PC-3 (cell line): ENCODE data around the gene ATP6V0E2. TPM values are rescaled to one million over a fixed set of nuclear protein-coding genes. Genes with fewer than 3 reads are reported as not detected.
"Not testable (repeated sequence)": the region's sequence is repeated elsewhere in the genome, so short reads cannot be mapped to it uniquely, and the experiment has no call there.

ENCODE experiments used
- ATAC-seq: fragments of 200-7000 bp; cut with Tn5 transposase; 2 replicates; pipeline ENCODE4 v1.9.1; 2020; ENCODE audit warnings: mild to moderate bottlenecking, moderate library complexity
- BruUV-seq: library from RNA; stranded (reverse); fragments of 400-500 nt; replicated peaks from 2 replicates; lab custom pipeline; 2021; lab: Mats Ljungman, UMichigan
- CTCF ChIA-PET: fragments of 300-600 bp; sonication (Branson Sonifier 250); formaldehyde crosslinking; loops from one replicate; lab custom pipeline; 2022; ENCODE audit warnings: antibody characterized with exemption; lab: Charles Lee
- POLR2A ChIA-PET: fragments of 300-600 bp; sonication (Branson Sonifier 250); formaldehyde crosslinking; loops from one replicate; lab custom pipeline; 2022; ENCODE audit warnings: antibody characterized with exemption; ENCODE audit not compliant: unreplicated experiment; lab: Charles Lee
- DNase-seq: peaks from one replicate; pipeline ENCODE4 v3.0.0-alpha.2; 2015
- H2AFZ ChIP-seq: fragments of 300-600 bp; sonication (generic); 2 replicates; pipeline ENCODE4 v1.6.0; 2016; ENCODE audit warnings: antibody characterized with exemption, low read length
- H3F3A ChIP-seq: fragments of 300-600 bp; sonication (generic); one replicate; pipeline ENCODE4 v1.6.0; 2017; ENCODE audit warnings: antibody characterized with exemption, low read length, control low read depth, mild to moderate bottlenecking; ENCODE audit not compliant: unreplicated experiment
- H3K27ac ChIP-seq: fragments of 300-600 bp; sonication (generic); 2 replicates; pipeline ENCODE4 v1.5.1; 2016; ENCODE audit warnings: mild to moderate bottlenecking, low read length
- H3K27me3 ChIP-seq: fragments of 300-600 bp; sonication (generic); 2 replicates; pipeline ENCODE4 v1.6.1; 2016; ENCODE audit warnings: low read length, mixed read lengths
- H3K36me3 ChIP-seq: fragments of 300-600 bp; sonication (generic); 2 replicates; pipeline ENCODE4 v1.6.1; 2016; ENCODE audit warnings: low read depth, mixed run types, low read length, mixed read lengths
- H3K4me1 ChIP-seq: fragments of 300-600 bp; sonication (generic); 2 replicates; pipeline ENCODE4 v1.5.1; 2016; ENCODE audit warnings: low read length; ENCODE audit not compliant: insufficient read depth
- H3K4me2 ChIP-seq: fragments of 300-600 bp; sonication (generic); 2 replicates; pipeline ENCODE4 v1.6.0; 2016; ENCODE audit warnings: low read length
- H3K4me3 ChIP-seq: fragments of 300-600 bp; sonication (generic); 2 replicates; pipeline ENCODE4 v1.5.1; 2016; ENCODE audit warnings: mild to moderate bottlenecking, low read length, mixed read lengths
- H3K79me2 ChIP-seq: fragments of 300-600 bp; sonication (generic); 2 replicates; pipeline ENCODE4 v1.6.1; 2017; ENCODE audit warnings: low read length, mixed read lengths
- H3K9ac ChIP-seq: fragments of 300-600 bp; sonication (generic); 2 replicates; pipeline ENCODE4 v1.6.0; 2016; ENCODE audit warnings: mild to moderate bottlenecking, low read length
- H3K9me2 ChIP-seq: fragments of 300-600 bp; sonication (generic); replicated peaks from 2 replicates; pipeline ENCODE4 v1.6.1; 2016; ENCODE audit warnings: mixed run types, low read length, mixed read lengths
- H3K9me3 ChIP-seq: fragments of 300-600 bp; sonication (generic); 2 replicates; pipeline ENCODE4 v1.6.1; 2016; ENCODE audit warnings: low read length, mixed read lengths
- H4K20me1 ChIP-seq: fragments of 300-600 bp; sonication (generic); 2 replicates; pipeline ENCODE4 v1.6.1; 2016; ENCODE audit warnings: low read length, mixed read lengths
- intact Hi-C: fragments of 100-400 bp; cut with micrococcal nuclease; formaldehyde crosslinking; loops from 2 replicates; pipeline ENCODE4 v1.9.0; 2023
- total RNA-seq: library from RNA; depleted of rRNA; stranded (reverse); fragments of >200 nt; gene quantifications from 2 replicates; pipeline ENCODE4 v1.2.3, GENCODE V29; 2014; rRNA removed

Gene ATP6V0E2
- total RNA-seq, 1 experiment from 2014 or later, result 78.2 TPM

DNA sequence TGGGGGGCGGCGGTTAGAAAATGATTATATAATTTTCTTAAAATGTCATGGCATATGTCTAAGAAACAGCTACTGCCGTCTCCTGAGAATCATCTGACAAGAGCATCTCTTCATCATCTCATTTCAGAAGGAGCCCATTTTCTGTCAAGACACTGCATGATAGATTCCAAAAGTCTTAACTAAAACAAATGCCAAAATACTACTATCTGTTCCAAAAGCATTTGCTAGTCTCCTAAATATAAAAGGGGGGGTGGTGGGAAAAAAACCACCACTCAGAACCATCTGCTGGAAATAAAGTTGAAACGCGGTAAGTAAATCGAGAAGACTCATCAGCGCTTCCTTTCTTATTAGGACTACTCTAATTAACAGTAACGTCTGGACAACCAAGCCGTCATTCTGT lies 36.5 kb downstream of the ATP6V0E2 start:
- POLR2A ChIA-PET, H3K27ac ChIP-seq, H3K27me3 ChIP-seq, H3K4me1 ChIP-seq, H3K4me3 ChIP-seq, H3K4me2 ChIP-seq, H4K20me1 ChIP-seq, H3K9me2 ChIP-seq, H3K79me2 ChIP-seq, CTCF ChIA-PET, BruUV-seq, H3K36me3 ChIP-seq, intact Hi-C loops, H3F3A ChIP-seq, H2AFZ ChIP-seq, DNase-seq, ATAC-seq, H3K9ac ChIP-seq, H3K9me3 ChIP-seq: not testable (repeated sequence)

DNA sequence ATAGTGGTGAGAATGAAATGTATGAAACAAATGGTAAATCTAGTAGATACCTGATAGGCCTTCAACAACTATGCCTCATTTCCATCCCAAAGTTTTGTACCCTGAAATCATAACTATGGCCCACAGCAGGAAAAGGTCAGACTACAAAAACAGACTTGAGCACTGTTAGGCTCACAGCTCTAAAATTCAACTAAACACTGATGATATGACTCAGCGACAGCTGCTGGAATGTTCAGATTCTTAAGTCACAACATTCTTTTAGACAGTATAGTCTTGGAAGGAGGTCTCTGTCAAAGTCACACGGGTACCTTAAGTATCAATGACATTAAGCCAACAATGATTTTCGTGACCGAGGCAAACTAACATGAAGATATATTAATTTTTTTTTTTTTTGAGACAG lies 38.4 kb downstream of the ATP6V0E2 start:
- DNase-seq, CTCF ChIA-PET, H3F3A ChIP-seq, intact Hi-C loops, H3K9me3 ChIP-seq, H3K27me3 ChIP-seq, H4K20me1 ChIP-seq, H3K4me3 ChIP-seq, H3K9me2 ChIP-seq, H3K4me2 ChIP-seq, H3K4me1 ChIP-seq, BruUV-seq, H3K9ac ChIP-seq, ATAC-seq, H3K79me2 ChIP-seq, POLR2A ChIA-PET, H3K36me3 ChIP-seq, H3K27ac ChIP-seq, H2AFZ ChIP-seq: not testable (repeated sequence)

DNA sequence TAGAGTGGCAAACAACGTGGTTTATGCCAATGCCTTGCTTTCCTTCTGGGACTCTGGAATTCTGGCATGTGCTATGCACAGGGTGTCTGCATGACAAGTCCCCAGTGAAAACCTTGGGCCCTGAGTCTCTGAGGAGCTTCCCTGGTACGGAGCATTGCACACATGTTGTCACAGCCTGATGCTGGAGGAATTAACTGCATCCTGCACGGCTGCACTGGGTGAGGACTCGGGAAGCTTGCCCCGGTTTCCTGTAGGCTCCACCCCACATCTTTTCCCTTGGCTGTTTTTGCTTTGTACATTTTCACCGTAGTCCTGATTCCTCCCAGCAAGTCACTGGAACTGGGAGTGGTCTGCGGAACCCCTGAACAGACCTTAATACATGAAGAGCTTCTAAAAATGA lies 52.6 kb downstream of the ATP6V0E2 start:
- H3K9ac ChIP-seq, H3K4me3 ChIP-seq, H3K4me2 ChIP-seq, H3F3A ChIP-seq, H3K9me3 ChIP-seq, H3K9me2 ChIP-seq, DNase-seq, H3K79me2 ChIP-seq, CTCF ChIA-PET, H3K27me3 ChIP-seq, H3K4me1 ChIP-seq, ATAC-seq, H3K27ac ChIP-seq, H3K36me3 ChIP-seq, POLR2A ChIA-PET, H2AFZ ChIP-seq, intact Hi-C loops, BruUV-seq, H4K20me1 ChIP-seq: not testable (repeated sequence)

Other genes starting within 250 kb of the ATP6V0E2 start
- 4.1 and 6.3 TPM in 2 replicates for gene ZNF467, start 100.4 kb upstream of the ATP6V0E2 start, total RNA-seq
- gene ZNF862, start 35.6 kb upstream of the ATP6V0E2 start, total RNA-seq, result 3.0 and 15.1 TPM in 2 replicates